GM19023 (cell line): ENCODE data around the gene ACSBG1.
A peak's percentile ranks its signal among the peaks of the same experiment; 100 is the strongest.
"Not testable (repeated sequence)": the region's sequence is repeated elsewhere in the genome, so short reads cannot be mapped to it uniquely, and the experiment has no call there.

Experiments used
- ATAC-seq: cut with Tn5 transposase; IDR thresholded peaks from one replicate; pipeline ENCODE4 v1.9.1; 2021; ENCODE audit warnings: mild to moderate bottlenecking, moderate library complexity; ENCODE audit not compliant: unreplicated experiment

The ACSBG1 gene

GRCh38 chr15:78171864-78172472 is 62.4 kb downstream of the ACSBG1 start:
- ATAC-seq = no peak

DNA sequence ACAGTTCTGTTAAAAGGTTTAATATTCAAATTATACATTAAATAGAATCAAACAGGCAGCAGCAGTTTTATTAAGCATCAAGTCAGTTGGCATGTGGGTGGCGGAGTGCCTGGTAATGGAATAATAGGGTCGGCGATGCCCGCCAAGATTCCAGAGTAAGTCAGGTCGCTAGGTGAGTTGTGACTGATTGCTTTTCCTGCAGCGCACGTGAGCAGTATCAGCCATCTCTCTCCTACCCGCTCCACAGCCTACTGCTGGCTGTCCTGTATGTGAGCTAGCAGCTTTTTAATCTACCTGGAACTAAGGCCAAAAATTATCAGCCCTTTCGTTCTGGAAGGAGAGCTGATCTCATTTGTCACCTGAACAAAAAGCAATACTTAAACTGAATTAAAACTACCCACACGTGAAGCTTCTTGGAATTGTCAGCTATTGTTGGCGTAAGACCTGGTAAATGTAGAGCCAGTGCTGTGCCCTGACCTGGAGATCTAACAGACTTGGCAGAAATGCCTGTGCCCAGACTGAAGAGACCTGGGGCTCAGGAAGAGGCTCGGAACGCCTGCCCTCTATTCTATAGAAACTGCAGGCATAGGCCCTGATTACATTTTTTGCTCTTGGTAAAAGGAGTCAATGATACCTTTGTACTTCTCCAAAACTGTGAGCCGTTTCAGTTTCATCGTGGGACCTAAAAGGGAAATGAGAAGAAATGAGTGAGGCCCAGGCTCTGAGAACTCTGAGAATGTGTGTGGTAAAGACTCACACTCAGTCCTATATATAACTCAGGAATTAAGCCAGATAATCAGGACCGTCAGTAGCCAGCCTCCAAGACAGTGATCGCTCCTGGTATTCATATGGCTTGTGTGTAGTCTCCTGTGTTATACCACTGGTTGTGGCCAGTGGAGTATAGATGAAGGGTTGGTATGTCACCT is 63.3 kb downstream of the ACSBG1 start:
- peak; percentile 62 for ATAC-seq

DNA sequence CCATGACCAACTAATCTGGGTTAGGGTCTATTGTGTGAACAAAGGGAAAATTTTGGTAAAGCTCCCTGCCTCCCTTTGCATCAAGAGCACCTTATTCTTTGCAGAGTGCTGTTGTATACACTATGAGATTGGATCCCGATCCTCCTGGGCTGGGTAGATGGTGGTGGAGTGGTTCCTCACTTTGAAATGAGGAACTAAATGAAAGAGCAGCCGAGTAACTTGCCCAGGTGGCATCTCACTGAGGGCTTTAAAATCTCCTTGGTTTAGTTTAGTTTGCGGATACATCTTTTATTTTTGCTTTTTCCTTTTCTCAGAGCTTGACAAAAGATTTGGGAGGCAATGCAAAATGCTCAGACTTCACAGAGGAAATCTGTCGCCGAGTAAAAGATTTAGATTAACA is 65.8 kb downstream of the ACSBG1 start:
- ATAC-seq = no peak

GRCh38 chr15:78167227-78167888 is 67.0 kb downstream of the ACSBG1 start:
- peak; percentile 58 for ATAC-seq

GRCh38 chr15:78164010-78164409 is 70.4 kb downstream of the ACSBG1 start:
- no peak for ATAC-seq

- no peak for ATAC-seq
Measured at GRCh38 chr15:78162038-78162437, 72.3 kb downstream of the ACSBG1 start.

DNA sequence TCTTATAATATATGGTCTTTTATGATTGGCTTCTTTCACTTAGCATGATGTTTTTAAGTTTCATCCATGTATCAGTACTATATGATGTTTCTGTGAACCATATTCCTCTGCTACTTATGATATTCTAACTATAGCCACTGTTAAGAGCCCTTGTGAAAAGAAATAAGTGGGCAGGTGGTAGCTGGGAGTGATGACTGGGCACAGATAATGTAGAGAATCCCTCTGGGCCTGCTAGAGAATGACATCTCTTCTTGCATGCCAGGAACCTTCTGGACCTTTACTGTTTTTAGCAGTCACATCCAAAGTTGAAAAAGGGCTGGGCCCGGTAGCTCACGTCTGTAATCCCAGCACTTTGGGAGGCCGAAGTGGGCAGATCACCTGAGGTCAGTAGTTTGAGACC is 75.0 kb downstream of the ACSBG1 start:
- no peak for ATAC-seq

GRCh38 chr15:78157203-78157602 is 77.2 kb downstream of the ACSBG1 start:
- ATAC-seq = no peak

GRCh38 chr15:78156653-78157052 is 77.7 kb downstream of the ACSBG1 start:
- ATAC-seq = no peak

GRCh38 chr15:78155355-78155939 is 78.9 kb downstream of the ACSBG1 start:
- no peak for ATAC-seq

DNA sequence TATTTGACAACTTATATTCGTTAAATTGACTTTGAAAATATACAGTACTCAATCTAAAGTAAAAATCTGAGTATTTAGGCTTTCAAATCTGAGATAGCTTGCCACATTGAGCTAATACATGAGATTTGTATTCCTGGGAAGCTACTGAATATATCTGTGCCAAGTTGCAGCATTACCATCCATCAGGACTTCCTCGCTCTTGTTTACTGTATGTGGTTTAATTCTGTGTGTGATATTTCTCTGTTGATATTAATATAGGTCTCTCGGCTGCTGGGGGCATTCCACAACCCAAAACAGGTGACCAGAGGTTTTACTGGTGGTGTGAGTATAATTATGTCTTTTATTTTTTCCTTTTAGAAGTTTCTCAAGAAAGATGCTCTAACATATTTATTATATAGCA is 79.4 kb downstream of the ACSBG1 start:
- no peak for ATAC-seq

DNA sequence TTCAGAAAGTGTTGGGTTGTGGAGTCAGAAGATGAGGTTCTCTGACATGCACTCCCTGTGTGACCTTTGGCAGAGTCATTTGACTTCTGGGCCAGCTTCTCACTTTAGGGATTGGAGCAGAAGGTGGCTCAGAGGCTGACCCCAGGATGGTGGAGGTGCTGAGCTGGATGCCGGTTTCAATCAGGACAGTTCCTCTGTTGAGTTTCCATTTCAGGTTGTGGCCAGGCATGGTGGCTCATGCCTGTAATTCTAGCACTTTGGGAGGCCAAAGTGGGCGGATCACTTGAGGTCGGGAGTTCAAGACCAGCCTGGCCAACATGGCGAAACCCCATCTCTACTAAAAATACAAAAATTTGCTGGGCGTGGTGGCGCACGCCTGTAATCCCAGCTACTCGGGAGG is 83.3 kb downstream of the ACSBG1 start:
- not testable (repeated sequence) for ATAC-seq

GRCh38 chr15:78149805-78150751 is 84.3 kb downstream of the ACSBG1 start:
- no peak for ATAC-seq

- peak; percentile 80 for ATAC-seq
Measured at GRCh38 chr15:78149068-78149804, 85.1 kb downstream of the ACSBG1 start, which contains the start of gene IDH3A. TSS of gene IDH3A (plus strand) at chr15:78149362. CDS start at chr15:78149404, 42 bp downstream.

GRCh38 chr15:78148392-78149067 is 85.8 kb downstream of the ACSBG1 start:
- ATAC-seq = no peak

DNA sequence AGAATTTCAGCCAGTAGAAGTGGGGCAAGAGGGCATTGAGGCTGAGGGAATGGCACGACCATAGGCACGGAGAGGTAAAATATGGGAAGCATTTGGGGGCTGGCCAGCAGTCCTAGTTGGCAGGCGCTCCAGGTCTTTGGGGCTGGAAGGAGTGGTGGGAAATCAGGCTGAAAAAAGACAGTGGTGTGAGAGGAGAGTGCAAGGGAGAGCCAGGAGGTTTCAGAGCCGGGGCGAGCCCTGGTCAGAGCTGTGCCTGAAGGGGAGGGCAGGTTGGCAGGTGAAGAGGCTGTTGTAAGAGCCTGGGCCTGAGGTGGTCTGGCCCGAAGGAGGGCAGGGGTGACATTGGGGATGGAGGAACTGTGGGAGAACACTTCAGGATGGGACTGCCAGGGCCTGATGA is 86.8 kb downstream of the ACSBG1 start:
- ATAC-seq = no peak

GRCh38 chr15:78146425-78147154 is 87.8 kb downstream of the ACSBG1 start:
- no peak for ATAC-seq

GRCh38 chr15:78142332-78142731 is 92.0 kb downstream of the ACSBG1 start:
- ATAC-seq = no peak
